NCI-H2107 treated with DMSO at 0.1 percent for 48 hours (cell line): ENCODE data around the gene ARL15.
"Not testable (repeated sequence)": the region's sequence is repeated elsewhere in the genome, so short reads cannot be mapped to it uniquely, and the experiment has no call there.

Experiments
- DNase-seq: peaks from one replicate; lab custom pipeline; 2025; ENCODE audit not compliant: unreplicated experiment; lab: John Stamatoyannopoulos, UW

Gene ARL15

DNA sequence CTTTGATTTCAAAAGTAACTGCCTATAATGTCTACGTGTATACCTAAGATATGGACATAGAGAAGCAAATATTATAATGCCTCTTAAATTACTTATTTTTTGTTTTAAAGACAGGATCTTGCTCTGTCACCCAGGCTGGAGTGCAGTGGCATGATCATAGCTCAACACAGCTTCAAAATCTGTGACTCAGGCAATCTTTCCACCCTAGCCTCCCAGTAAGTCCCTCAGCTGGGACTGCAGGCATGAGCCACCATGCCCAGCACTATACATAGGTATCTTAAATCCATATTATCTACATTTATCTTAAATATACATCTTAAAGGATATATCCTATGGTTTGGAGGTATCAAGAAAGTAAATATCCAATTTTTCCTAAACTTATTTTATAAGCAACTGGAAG is 261.2 kb downstream of the ARL15 start:
- DNase-seq: no peak

DNA sequence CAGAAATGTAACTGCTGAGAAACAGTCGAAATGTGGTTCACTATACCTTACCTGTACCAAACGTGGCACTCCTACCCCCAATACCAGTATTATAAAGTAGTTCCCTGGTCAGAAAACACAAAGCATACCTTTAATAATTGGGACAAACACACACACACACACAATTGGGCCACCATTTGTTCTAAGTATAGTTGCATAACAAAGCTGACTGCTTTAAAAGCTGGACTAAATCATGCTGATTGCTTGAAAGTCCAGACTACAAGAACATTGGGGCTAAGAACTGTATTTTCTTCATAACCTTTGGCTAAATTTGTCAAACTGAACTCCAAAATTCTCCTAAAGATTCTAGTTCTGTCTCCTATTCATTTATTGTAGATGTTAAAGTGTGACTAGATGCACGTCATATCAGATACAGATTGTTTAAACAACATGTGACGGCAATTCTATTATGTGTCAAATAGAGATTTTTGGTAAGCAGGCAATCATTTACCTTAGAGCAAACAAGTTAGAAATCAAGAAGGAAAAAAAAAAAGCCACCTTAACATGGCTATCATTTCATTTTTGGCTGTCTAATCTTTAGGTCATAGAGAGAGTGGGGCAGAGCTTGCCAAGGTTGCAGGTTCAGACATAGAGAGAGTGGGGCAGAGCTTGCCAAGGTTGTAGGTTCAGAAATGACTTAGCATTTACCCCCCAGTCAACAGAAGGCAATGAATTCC is 265.1 kb downstream of the ARL15 start:
- DNase-seq: no peak

- not testable (repeated sequence) for DNase-seq
Measured at GRCh38 chr5:54044276-54044675, 266.1 kb downstream of the ARL15 start.

DNA sequence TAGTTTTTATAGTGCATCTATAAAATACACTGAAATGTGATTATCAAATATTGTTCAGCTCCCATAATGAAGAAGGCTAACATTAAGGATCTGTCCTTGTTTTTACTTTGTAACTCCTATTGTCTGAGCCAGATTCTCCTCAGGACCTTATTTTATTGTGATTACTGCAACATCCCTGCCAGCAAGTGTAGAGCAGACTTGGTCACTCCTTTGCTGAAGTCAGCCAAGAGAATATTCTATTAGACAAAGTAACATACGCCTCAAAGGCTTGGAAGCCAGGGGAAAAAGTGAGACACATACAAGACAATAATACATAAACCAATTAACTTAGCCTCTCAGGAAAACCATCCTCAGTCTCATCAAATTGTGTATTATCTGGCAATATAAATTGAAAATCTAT is 269.6 kb downstream of the ARL15 start:
- DNase-seq: no peak

GRCh38 chr5:54040018-54040417 is 270.4 kb downstream of the ARL15 start:
- DNase-seq: no peak

- no peak for DNase-seq
Measured at GRCh38 chr5:54037205-54037604, 273.2 kb downstream of the ARL15 start.

DNA sequence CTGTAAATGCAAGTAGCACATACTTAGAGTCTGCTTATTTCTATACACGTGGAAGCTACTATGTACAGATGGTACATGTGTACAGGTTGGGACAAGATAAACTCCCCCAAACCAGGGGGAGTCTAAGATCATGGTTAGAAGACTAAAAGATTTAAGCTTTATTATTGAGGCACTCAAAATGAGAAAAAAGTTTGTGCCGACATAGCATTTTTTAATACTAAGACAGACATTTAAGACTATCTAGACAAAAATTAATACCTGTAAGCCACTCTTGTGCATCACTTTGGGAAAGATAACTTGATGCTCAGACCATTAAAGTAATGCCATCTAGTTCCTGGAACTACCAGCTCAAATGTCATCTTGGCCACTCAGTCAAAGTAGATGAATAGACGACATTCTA is 279.4 kb downstream of the ARL15 start:
- DNase-seq: no peak

DNA sequence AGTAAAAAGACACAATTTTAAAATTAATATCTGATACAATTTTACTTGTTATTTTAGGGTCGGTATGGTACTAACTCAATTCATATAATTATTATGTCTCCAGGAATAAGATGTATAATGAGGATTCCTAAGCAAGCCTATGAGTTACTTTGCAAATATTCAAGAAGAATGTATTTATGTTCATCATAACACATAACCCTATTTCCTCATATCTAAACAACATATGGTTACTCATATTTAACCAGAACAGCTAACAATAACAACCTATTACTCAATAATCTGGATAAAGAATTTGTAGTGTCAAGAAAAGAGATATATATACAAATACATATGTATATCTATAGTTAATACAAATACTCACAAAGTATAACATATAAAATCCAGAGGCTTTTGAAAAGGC is 285.9 kb downstream of the ARL15 start:
- DNase-seq: no peak

GRCh38 chr5:54022223-54022622 is 288.1 kb downstream of the ARL15 start:
- no peak for DNase-seq

- no peak for DNase-seq
Measured at GRCh38 chr5:54021431-54022164, 288.8 kb downstream of the ARL15 start.

DNA sequence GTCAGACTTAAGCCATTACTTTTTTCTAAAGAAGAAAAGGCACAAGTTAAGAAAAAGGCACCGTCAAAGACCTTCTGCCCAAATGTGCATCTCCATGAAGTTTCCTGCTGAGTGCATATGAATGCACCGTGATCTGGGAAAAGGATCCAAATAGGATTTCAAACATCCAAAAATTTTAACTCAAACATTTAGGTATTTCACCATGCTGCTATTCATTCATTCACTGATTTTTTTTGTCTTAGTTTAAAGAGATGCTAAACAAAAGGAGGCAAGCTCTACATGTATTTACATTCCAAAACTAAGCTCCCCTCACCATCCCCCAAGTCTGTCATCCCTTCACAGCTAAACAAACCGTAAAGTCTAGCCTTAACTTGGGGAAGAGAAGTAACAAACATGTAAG is 291.9 kb downstream of the ARL15 start:
- DNase-seq: no peak

DNA sequence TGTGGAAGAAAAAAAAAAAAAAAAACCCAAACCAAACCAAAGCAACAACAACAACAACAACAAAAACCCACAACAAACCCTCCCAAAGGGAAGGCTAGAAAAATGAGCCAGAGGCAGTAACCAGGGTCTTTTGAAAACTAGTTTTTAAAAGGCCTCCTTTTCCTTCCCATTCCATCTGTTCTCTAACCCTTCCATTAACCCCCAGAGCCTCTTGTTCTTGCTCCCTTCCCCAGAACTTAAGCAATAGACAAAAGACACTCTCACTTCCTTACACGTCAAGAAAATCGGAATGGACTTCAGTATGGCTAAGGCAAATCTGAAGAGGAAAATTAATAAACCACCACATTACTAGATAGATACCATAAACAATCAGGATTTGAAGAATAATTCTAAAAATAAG is 292.8 kb downstream of the ARL15 start:
- DNase-seq: no peak

DNA sequence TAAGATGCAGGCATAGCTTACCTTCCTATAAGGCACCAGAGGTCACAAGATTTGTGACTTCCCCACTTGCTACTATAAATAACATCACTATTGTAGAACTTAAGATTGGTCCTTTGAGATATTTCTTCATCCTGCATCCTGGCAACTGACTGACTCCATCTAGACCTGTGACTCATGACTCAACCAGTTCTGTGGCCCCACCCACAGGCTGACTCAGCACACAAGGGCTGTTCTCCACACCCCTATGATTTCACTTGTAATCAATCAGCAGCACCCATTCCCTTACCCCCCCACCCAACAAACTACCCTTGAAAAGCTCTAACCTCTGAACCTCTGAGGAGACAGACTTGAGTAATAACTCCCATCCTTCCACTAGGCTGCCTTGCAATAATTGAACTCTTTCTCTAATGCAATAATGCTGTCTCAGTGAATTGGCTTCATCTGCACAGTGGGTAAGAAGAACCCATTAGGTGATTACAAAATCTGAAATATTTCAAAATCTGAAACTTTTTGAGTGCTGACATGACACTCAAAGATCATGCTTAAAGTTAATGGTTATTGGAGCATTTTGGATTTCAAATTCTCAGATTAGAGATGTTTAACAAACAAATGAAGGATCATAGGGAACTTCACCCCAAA is 296.7 kb downstream of the ARL15 start:
- no peak for DNase-seq

DNA sequence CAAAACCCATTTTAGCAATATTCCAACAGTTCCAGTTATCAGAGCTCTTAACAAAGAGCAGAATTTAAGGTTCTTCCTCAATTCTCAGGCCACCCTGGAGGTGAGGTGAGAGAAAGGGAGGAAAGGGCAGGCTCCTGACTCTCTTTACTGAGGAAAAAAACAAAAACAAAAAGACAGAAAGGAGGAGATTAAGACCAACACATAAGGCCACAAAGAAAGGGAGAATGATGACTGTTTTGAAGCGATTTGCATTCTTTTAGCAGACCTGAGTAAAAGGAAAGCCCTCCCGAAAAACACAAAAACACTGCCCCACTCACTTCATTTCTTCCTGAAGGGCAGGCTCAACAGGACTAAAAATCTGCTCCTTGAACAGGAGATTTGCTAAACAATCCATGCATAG is 300.5 kb downstream of the ARL15 start:
- DNase-seq: no peak

GRCh38 chr5:54009357-54009756 is 301.0 kb downstream of the ARL15 start:
- no peak for DNase-seq

GRCh38 chr5:54007827-54008777 is 302.3 kb downstream of the ARL15 start:
- DNase-seq: no peak

- no peak for DNase-seq
Measured at GRCh38 chr5:54004697-54005096, 305.7 kb downstream of the ARL15 start.

DNA sequence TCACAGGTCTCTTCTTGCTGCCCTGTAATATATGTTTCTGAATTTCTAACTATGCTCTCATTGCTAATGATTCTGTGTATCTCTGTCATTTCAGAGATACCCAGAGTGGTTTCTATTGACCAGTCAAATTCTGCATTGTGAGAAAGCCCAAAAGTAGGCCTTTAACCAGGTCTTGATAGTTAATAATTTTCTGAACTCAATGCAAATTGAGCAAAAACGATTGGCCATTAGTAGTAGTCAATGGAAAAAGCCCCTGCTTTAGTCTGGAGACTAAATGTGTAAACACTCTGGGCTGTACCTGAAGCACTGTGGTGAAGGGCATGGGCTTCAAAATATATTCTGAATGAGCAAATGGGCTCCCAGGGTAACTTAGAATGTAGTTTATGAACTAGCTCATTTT is 307.6 kb downstream of the ARL15 start:
- no peak for DNase-seq

- DNase-seq: no peak
Measured at GRCh38 chr5:54001976-54002775, 308.2 kb downstream of the ARL15 start.

DNA sequence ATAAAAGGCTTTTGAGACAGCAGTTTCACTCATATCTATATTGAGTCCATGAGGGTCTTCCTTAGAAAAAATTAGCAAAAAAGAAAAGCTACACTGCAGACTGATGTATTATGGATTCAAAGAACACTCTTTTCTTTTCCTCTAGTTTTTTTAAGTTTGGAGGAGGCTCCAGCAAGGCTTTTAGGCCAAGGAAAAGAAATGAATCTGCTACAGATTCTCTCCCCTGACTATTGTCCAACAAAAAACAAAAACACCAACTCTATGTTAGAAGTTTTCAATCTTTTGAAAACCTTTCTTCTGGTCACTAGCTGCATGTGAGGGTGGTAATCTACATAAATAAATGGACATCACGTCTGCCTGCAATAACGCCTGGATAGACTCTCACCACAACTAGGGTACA is 310.4 kb downstream of the ARL15 start:
- no peak for DNase-seq
